Activated CD8-positive, alpha-beta T cell treated with anti-CD3 and anti-CD28 coated beads for 36 hours (primary cell): ENCODE measurements around the gene LMAN1. TPM values are rescaled to one million over a fixed set of nuclear protein-coding genes. Genes with fewer than 3 reads are reported as not detected.

Experiments
- ATAC-seq: fragments of 200-7000 bp; cut with Tn5 transposase; one replicate; pipeline ENCODE4 v1.10.0; 2021; ENCODE audit warnings: mild to moderate bottlenecking, moderate library complexity
- CTCF ChIA-PET: fragments of 350-600 bp; sonication (Branson Sonifier 250); formaldehyde crosslinking; loops from one replicate; lab custom pipeline; 2021; ENCODE audit warnings: antibody characterized with exemption; lab: Charles Lee
- POLR2A ChIA-PET: fragments of 350-600 bp; sonication (Branson Sonifier 250); formaldehyde crosslinking; loops from one replicate; lab custom pipeline; 2021; ENCODE audit warnings: antibody characterized with exemption; lab: Charles Lee
- DNase-seq: peaks from one replicate; pipeline ENCODE4 v3.0.0-alpha.2; 2020
- H3K27ac Mint-ChIP-seq: one replicate; pipeline ENCODE4 v1.8.0; 2021; ENCODE audit warnings: mild to moderate bottlenecking, mixed read lengths
- H3K27me3 Mint-ChIP-seq: one replicate; pipeline ENCODE4 v1.8.0; 2021; ENCODE audit warnings: mixed read lengths
- H3K36me3 Mint-ChIP-seq: one replicate; pipeline ENCODE4 v1.8.0; 2021; ENCODE audit warnings: low read depth, mixed read lengths
- H3K4me1 Mint-ChIP-seq: one replicate; pipeline ENCODE4 v1.8.0; 2021; ENCODE audit warnings: low read depth, mixed read lengths
- H3K4me3 Mint-ChIP-seq: one replicate; pipeline ENCODE4 v1.8.0; 2021; ENCODE audit warnings: mild to moderate bottlenecking, moderate library complexity, mixed read lengths
- H3K9me3 Mint-ChIP-seq: one replicate; pipeline ENCODE4 v1.8.0; 2021; ENCODE audit warnings: mixed read lengths
- CTCF ChIP-seq: fragments of 200-600 bp; IDR thresholded peaks from one replicate; pipeline ENCODE4 v1.8.0; 2022; ENCODE audit warnings: antibody characterized with exemption, mild to moderate bottlenecking
- intact Hi-C: fragments of 100-400 bp; cut with micrococcal nuclease; formaldehyde crosslinking; loops from one replicate; pipeline ENCODE4 v1.10.0; 2022
- total RNA-seq, 2 experiments: library from RNA; stranded (reverse); gene quantifications; one replicate each; pipeline ENCODE4 v1.2.3, GENCODE V29; 2021

The LMAN1 gene
- total RNA-seq, 2 experiments from 2014 or later = 126 to 140 TPM

GRCh38 chr18:59303656-59304195 is 55.3 kb downstream of the LMAN1 start:
- Mint-ChIP-seq H3K36me3 (no peaks in the 10 kb centered on the region), H3K4me3 (no peak overlapping the region), H3K9me3 (no peaks in the 10 kb centered on the region), H3K4me1 (peaks cover 3% of the 10 kb centered on the region), H3K27ac (no peak overlapping the region), H3K27me3 (peaks cover 14% of the 10 kb centered on the region)
- TF ChIP-seq CTCF = no peak
- ChIA-PET POLR2A (no interaction called here), CTCF (interaction anchor here (1.0 to 3.0 kb wide), 4 partner anchors 32 to 99 kb away, joined by 3 to 45 read pairs (median 8); no protein-coding TSS in a partner anchor)
- intact Hi-C loops = no loop called here
- no peak for DNase-seq
- ATAC-seq = no peak

GRCh38 chr18:59303006-59303405 is 56.1 kb downstream of the LMAN1 start:
- intact Hi-C loops = no loop called here
- Mint-ChIP-seq H3K4me3 (no peak overlapping the region), H3K4me1 (peaks cover 3% of the 10 kb centered on the region), H3K27me3 (peaks cover 14% of the 10 kb centered on the region), H3K9me3 (no peaks in the 10 kb centered on the region), H3K36me3 (no peaks in the 10 kb centered on the region), H3K27ac (no peak overlapping the region)
- no peak for ATAC-seq
- POLR2A ChIA-PET = no interaction called here
- DNase-seq = no peak
- TF ChIP-seq CTCF = no peak
- CTCF ChIA-PET = interaction anchor here (1.7 to 3.0 kb wide), 3 partner anchors 54 to 100 kb away, joined by 4 to 45 read pairs (median 13); no protein-coding TSS in a partner anchor

- no peak overlapping the region for H3K27ac Mint-ChIP-seq
- no peaks in the 10 kb centered on the region for H3K36me3 Mint-ChIP-seq
- no peak overlapping the region for H3K4me3 Mint-ChIP-seq
- CTCF ChIA-PET = interaction anchor here (1.7 to 2.9 kb wide), 2 partner anchors 94 to 101 kb away, joined by 4 to 45 read pairs; no protein-coding TSS in a partner anchor
- H3K4me1 Mint-ChIP-seq = peaks cover 3% of the 10 kb centered on the region
- ATAC-seq (no peak), DNase-seq (no peak)
- TF ChIP-seq CTCF = no peak
- POLR2A ChIA-PET = no interaction called here
- H3K27me3 Mint-ChIP-seq = peaks cover 14% of the 10 kb centered on the region
- intact Hi-C loops = no loop called here
- H3K9me3 Mint-ChIP-seq = no peaks in the 10 kb centered on the region
These were observed 57.1 kb downstream of the LMAN1 start for GRCh38 chr18:59301929-59302328.

GRCh38 chr18:59300676-59301285 is 58.3 kb downstream of the LMAN1 start:
- H3K9me3 Mint-ChIP-seq = no peaks in the 10 kb centered on the region
- H3K4me1 Mint-ChIP-seq = peaks cover 3% of the 10 kb centered on the region
- H3K36me3 Mint-ChIP-seq = no peaks in the 10 kb centered on the region
- ChIA-PET CTCF (interaction anchor here (1.8 to 2.1 kb wide), 3 partner anchors 52 to 159 kb away, joined by 6 to 12 read pairs (median 7); no protein-coding TSS in a partner anchor), POLR2A (no interaction called here)
- DNase-seq (peak; percentile 28), ATAC-seq (peak; percentile 98)
- no peak for TF ChIP-seq CTCF
- H3K4me3 Mint-ChIP-seq = no peak overlapping the region
- intact Hi-C loops = no loop called here
- peaks cover 13% of the 10 kb centered on the region for H3K27me3 Mint-ChIP-seq
- no peak overlapping the region for H3K27ac Mint-ChIP-seq

GRCh38 chr18:59298871-59299270 is 60.2 kb downstream of the LMAN1 start:
- no peak for ATAC-seq
- intact Hi-C loops = no loop called here

More at GRCh38 chr18:59298871-59299270, 60.2 kb downstream of the LMAN1 start:
- no peak for TF ChIP-seq CTCF
- H3K27ac Mint-ChIP-seq = no peak overlapping the region
- CTCF ChIA-PET = no interaction called here
- peaks cover 3% of the 10 kb centered on the region for H3K4me1 Mint-ChIP-seq
- POLR2A ChIA-PET = no interaction called here
- H3K9me3 Mint-ChIP-seq = no peaks in the 10 kb centered on the region
- H3K4me3 Mint-ChIP-seq = no peak overlapping the region
- DNase-seq = no peak
- H3K36me3 Mint-ChIP-seq = no peaks in the 10 kb centered on the region
- H3K27me3 Mint-ChIP-seq = peaks cover 15% of the 10 kb centered on the region
